ENCODE data around the gene BRAT1.

BRAT1 gene

GRCh38 chr7:2575046-2575732 lies 19.9 kb upstream of the BRAT1 start:
- H3K4me1 ChIP-seq (ENCODE audit: control insufficient read depth in 5 of 5, insufficient read depth in 5 of 5, low read length in 5 of 5): no peaks in the 10 kb centered on the region
- no peak overlapping the region for H3K27ac ChIP-seq (ENCODE audit: low read depth, low read length)
- H3K4me3 ChIP-seq (ENCODE audit: low read depth in 1 of 5, low read length in 5 of 5): no peak overlapping the region
- no peak overlapping the region for H3K9ac ChIP-seq (ENCODE audit: low read length in 5 of 5)
- H3K27me3 ChIP-seq (ENCODE audit: control insufficient read depth in 5 of 5, insufficient read depth in 4 of 5, low read length in 5 of 5): no peaks in the 10 kb centered on the region
- peaks cover 4 to 58% (median 44%) of the 10 kb centered on the region in 5 donors for H3K36me3 ChIP-seq (ENCODE audit: control insufficient read depth in 5 of 5, insufficient read depth in 5 of 5, low read length in 5 of 5)
- no peaks in the 10 kb centered on the region for H3K9me3 ChIP-seq (ENCODE audit: control insufficient read depth in 5 of 5, low read length in 5 of 5)

GRCh38 chr7:2573761-2574160 lies 18.4 kb upstream of the BRAT1 start:
- H3K36me3 ChIP-seq (ENCODE audit: control insufficient read depth in 5 of 5, insufficient read depth in 5 of 5, low read length in 5 of 5): peaks cover 4 to 53% (median 41%) of the 10 kb centered on the region in 5 donors
- no peaks in the 10 kb centered on the region for H3K9me3 ChIP-seq (ENCODE audit: control insufficient read depth in 5 of 5, low read length in 5 of 5)
- H3K4me1 ChIP-seq (ENCODE audit: control insufficient read depth in 5 of 5, insufficient read depth in 5 of 5, low read length in 5 of 5): peaks cover 0 to 4% (median 0%) of the 10 kb centered on the region in 5 donors
- no peak overlapping the region for H3K4me3 ChIP-seq (ENCODE audit: low read depth in 1 of 5, low read length in 5 of 5)
- no peak overlapping the region for H3K9ac ChIP-seq (ENCODE audit: low read length in 5 of 5)
- H3K27me3 ChIP-seq (ENCODE audit: control insufficient read depth in 5 of 5, insufficient read depth in 4 of 5, low read length in 5 of 5): no peaks in the 10 kb centered on the region
- no peak overlapping the region for H3K27ac ChIP-seq (ENCODE audit: low read depth, low read length)

- H3K9ac ChIP-seq (ENCODE audit: low read length in 5 of 5): no peak overlapping the region
- H3K27ac ChIP-seq (ENCODE audit: low read depth, low read length): no peak overlapping the region
- no peak overlapping the region for H3K4me3 ChIP-seq (ENCODE audit: low read depth in 1 of 5, low read length in 5 of 5)
- H3K9me3 ChIP-seq (ENCODE audit: control insufficient read depth in 5 of 5, low read length in 5 of 5): no peaks in the 10 kb centered on the region
- H3K4me1 ChIP-seq (ENCODE audit: control insufficient read depth in 5 of 5, insufficient read depth in 5 of 5, low read length in 5 of 5): peaks cover 0 to 11% (median 8%) of the 10 kb centered on the region in 5 donors
- H3K36me3 ChIP-seq (ENCODE audit: control insufficient read depth in 5 of 5, insufficient read depth in 5 of 5, low read length in 5 of 5): peaks cover 4 to 45% (median 34%) of the 10 kb centered on the region in 5 donors
- no peaks in the 10 kb centered on the region for H3K27me3 ChIP-seq (ENCODE audit: control insufficient read depth in 5 of 5, insufficient read depth in 4 of 5, low read length in 5 of 5)
These were observed 16.9 kb upstream of the BRAT1 start for GRCh38 chr7:2572101-2572842.

DNA sequence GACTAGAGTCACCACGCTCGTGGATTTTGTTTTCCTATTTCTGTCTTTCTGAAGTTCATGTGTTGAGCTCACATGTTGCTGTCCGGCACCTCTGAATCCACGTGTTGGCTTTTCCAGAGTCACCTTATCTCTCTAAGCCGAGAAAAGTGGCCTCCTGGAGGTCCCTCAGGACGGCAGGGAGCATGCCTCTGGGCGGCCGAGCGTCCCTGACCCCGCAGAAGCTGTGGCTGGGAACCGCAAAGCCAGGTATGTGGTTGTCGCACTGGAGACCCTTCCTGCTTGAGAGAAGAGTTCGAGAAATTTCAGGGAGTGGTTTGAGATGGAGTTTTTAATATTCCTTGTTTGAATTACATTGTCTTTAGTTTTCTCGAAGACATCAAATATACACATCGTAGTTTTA lies 16.1 kb upstream of the BRAT1 start:
- Histone ChIP-seq H3K36me3 (ENCODE audit: control insufficient read depth in 5 of 5, insufficient read depth in 5 of 5, low read length in 5 of 5) (peaks cover 4 to 44% (median 34%) of the 10 kb centered on the region in 5 donors), H3K9me3 (ENCODE audit: control insufficient read depth in 5 of 5, low read length in 5 of 5) (no peaks in the 10 kb centered on the region), H3K27ac (ENCODE audit: low read depth, low read length) (no peak overlapping the region), H3K9ac (ENCODE audit: low read length in 5 of 5) (no peak overlapping the region), H3K4me3 (ENCODE audit: low read depth in 1 of 5, low read length in 5 of 5) (no peak overlapping the region), H3K4me1 (ENCODE audit: control insufficient read depth in 5 of 5, insufficient read depth in 5 of 5, low read length in 5 of 5) (peaks cover 0 to 17% (median 14%) of the 10 kb centered on the region in 5 donors), H3K27me3 (ENCODE audit: control insufficient read depth in 5 of 5, insufficient read depth in 4 of 5, low read length in 5 of 5) (no peaks in the 10 kb centered on the region)

- no peak overlapping the region for H3K4me3 ChIP-seq (ENCODE audit: low read depth in 1 of 5, low read length in 5 of 5)
- no peak overlapping the region for H3K9ac ChIP-seq (ENCODE audit: low read length in 5 of 5)
- H3K27ac ChIP-seq (ENCODE audit: low read depth, low read length): no peak overlapping the region
- H3K9me3 ChIP-seq (ENCODE audit: control insufficient read depth in 5 of 5, low read length in 5 of 5): no peaks in the 10 kb centered on the region
- peaks cover 4 to 34% (median 25%) of the 10 kb centered on the region in 5 donors for H3K36me3 ChIP-seq (ENCODE audit: control insufficient read depth in 5 of 5, insufficient read depth in 5 of 5, low read length in 5 of 5)
- H3K27me3 ChIP-seq (ENCODE audit: control insufficient read depth in 5 of 5, insufficient read depth in 4 of 5, low read length in 5 of 5): no peaks in the 10 kb centered on the region
- peaks cover 0 to 21% (median 15%) of the 10 kb centered on the region in 5 donors for H3K4me1 ChIP-seq (ENCODE audit: control insufficient read depth in 5 of 5, insufficient read depth in 5 of 5, low read length in 5 of 5)
These were observed 14.7 kb upstream of the BRAT1 start for GRCh38 chr7:2570021-2570420.

DNA sequence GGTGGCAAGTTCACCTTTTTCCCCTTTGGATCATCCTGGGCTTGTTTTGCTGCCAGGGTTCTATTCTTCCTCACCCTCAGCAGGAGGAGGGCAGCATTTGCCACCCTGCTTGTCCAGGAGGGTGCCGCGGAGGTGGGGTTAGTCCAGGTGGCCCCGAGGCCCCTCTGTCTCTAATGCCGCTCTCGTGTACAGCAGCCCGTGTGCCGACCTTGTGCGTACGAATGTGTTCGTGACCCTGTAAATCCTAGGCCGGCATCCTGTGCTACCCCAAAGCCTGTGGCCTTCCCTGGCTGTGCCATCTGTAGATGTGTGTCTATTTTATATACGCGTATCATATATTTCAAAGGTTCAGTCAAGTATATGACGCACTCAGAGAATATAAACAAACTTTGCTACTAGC lies 14.1 kb upstream of the BRAT1 start:
- peaks cover 4 to 30% (median 22%) of the 10 kb centered on the region in 5 donors for H3K36me3 ChIP-seq (ENCODE audit: control insufficient read depth in 5 of 5, insufficient read depth in 5 of 5, low read length in 5 of 5)
- peaks cover 0 to 22% (median 15%) of the 10 kb centered on the region in 5 donors for H3K4me1 ChIP-seq (ENCODE audit: control insufficient read depth in 5 of 5, insufficient read depth in 5 of 5, low read length in 5 of 5)
- no peak overlapping the region for H3K27ac ChIP-seq (ENCODE audit: low read depth, low read length)
- no peaks in the 10 kb centered on the region for H3K27me3 ChIP-seq (ENCODE audit: control insufficient read depth in 5 of 5, insufficient read depth in 4 of 5, low read length in 5 of 5)
- no peaks in the 10 kb centered on the region for H3K9me3 ChIP-seq (ENCODE audit: control insufficient read depth in 5 of 5, low read length in 5 of 5)
- H3K9ac ChIP-seq (ENCODE audit: low read length in 5 of 5): no peak overlapping the region
- no peak overlapping the region for H3K4me3 ChIP-seq (ENCODE audit: low read depth in 1 of 5, low read length in 5 of 5)

DNA sequence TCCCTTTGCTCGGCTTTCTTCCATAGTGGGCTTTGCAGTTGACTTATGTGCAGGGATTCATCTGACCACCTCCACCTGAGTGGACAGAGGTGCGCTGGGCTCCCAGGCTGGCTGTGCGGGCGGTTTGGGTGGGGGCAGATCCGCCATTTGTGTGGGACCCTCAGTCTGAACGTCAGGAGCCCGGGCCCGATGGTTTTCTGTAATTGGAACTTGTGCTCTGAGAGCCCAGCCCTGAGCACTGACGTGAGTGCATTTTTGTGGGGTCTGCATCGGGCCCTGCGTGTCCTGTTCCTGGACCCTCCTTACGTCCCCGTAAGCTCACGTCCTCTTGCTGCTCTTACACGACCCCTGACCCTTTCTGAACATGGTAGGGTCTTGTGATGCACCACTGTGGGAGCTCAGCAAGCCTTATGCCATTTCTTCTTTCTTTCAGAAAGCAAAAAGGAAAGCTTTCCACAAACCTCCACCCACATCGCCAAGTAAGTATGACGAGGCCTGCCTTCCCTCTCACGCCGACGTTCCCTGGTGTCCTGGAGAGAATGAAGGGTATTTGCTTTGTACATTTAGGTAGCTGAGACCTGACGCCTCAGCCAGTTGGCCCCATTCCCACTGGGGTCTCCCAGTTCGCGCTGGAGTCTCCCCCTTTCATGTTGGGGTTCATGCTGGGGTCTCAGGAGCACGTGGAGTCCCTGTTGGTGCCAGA lies 13.3 kb upstream of the BRAT1 start:
- Histone ChIP-seq H3K9me3 (ENCODE audit: control insufficient read depth in 5 of 5, low read length in 5 of 5) (no peaks in the 10 kb centered on the region), H3K27ac (ENCODE audit: low read depth, low read length) (no peak overlapping the region)

GRCh38 chr7:2567679-2568278 lies 12.5 kb upstream of the BRAT1 start:
- Histone ChIP-seq H3K27me3 (ENCODE audit: control insufficient read depth in 5 of 5, insufficient read depth in 4 of 5, low read length in 5 of 5) (no peaks in the 10 kb centered on the region), H3K4me1 (ENCODE audit: control insufficient read depth in 5 of 5, insufficient read depth in 5 of 5, low read length in 5 of 5) (peaks cover 0 to 22% (median 15%) of the 10 kb centered on the region in 5 donors), H3K4me3 (ENCODE audit: low read depth in 1 of 5, low read length in 5 of 5) (peak overlapping the region in 3 of 5 donors; percentile 11 to 48 (median 45)), H3K27ac (ENCODE audit: low read depth, low read length) (no peak overlapping the region), H3K9ac (ENCODE audit: low read length in 5 of 5) (no peak overlapping the region), H3K36me3 (ENCODE audit: control insufficient read depth in 5 of 5, insufficient read depth in 5 of 5, low read length in 5 of 5) (peaks cover under 1 to 21% (median 10%) of the 10 kb centered on the region in 5 donors), H3K9me3 (ENCODE audit: control insufficient read depth in 5 of 5, low read length in 5 of 5) (no peaks in the 10 kb centered on the region)

More for the DNA sequence above, 13.3 kb upstream of the BRAT1 start:
- Histone ChIP-seq H3K9ac (ENCODE audit: low read length in 5 of 5) (no peak overlapping the region), H3K36me3 (ENCODE audit: control insufficient read depth in 5 of 5, insufficient read depth in 5 of 5, low read length in 5 of 5) (peaks cover 4 to 23% (median 14%) of the 10 kb centered on the region in 5 donors), H3K4me3 (ENCODE audit: low read depth in 1 of 5, low read length in 5 of 5) (no peak overlapping the region), H3K27me3 (ENCODE audit: control insufficient read depth in 5 of 5, insufficient read depth in 4 of 5, low read length in 5 of 5) (no peaks in the 10 kb centered on the region), H3K4me1 (ENCODE audit: control insufficient read depth in 5 of 5, insufficient read depth in 5 of 5, low read length in 5 of 5) (peaks cover 0 to 22% (median 15%) of the 10 kb centered on the region in 5 donors)

- H3K4me1 ChIP-seq (ENCODE audit: control insufficient read depth in 5 of 5, insufficient read depth in 5 of 5, low read length in 5 of 5): peaks cover 0 to 22% (median 15%) of the 10 kb centered on the region in 5 donors
- H3K4me3 ChIP-seq (ENCODE audit: low read depth in 1 of 5, low read length in 5 of 5): peak overlapping the region; percentile 35 to 66 (median 45)
- no peak overlapping the region for H3K9ac ChIP-seq (ENCODE audit: low read length in 5 of 5)
- H3K36me3 ChIP-seq (ENCODE audit: control insufficient read depth in 5 of 5, insufficient read depth in 5 of 5, low read length in 5 of 5): peaks cover 0 to 15% (median 6%) of the 10 kb centered on the region in 5 donors
- no peak overlapping the region for H3K27ac ChIP-seq (ENCODE audit: low read depth, low read length)
- H3K27me3 ChIP-seq (ENCODE audit: control insufficient read depth in 5 of 5, insufficient read depth in 4 of 5, low read length in 5 of 5): no peaks in the 10 kb centered on the region
- H3K9me3 ChIP-seq (ENCODE audit: control insufficient read depth in 5 of 5, low read length in 5 of 5): no peaks in the 10 kb centered on the region
These were observed 11.8 kb upstream of the BRAT1 start for GRCh38 chr7:2566890-2567678.
